Tibial nerve (tissue), 4 donors: ENCODE measurements around the gene GIPC2. TPM values are rescaled to one million over a fixed set of nuclear protein-coding genes. Genes with fewer than 3 reads are reported as not detected.

Experiments
- DNase-seq, 2 donors: peaks; one replicate each; pipeline ENCODE4 v3.0.0-alpha.2; 2019; ENCODE audit warnings: low spot score in 2 of 2
- H3K27ac ChIP-seq, 4 donors: fragments of 200-600 bp; sonication (generic) in 3 of 4; one replicate each; pipeline ENCODE4 v1.5.1; 2017 to 2019; ENCODE audit warnings: mild to moderate bottlenecking in 1 of 4
- H3K27me3 ChIP-seq, 2 donors: fragments of 200-600 bp; sonication (generic) in 1 of 2; one replicate each; pipeline versions ENCODE4 v1.5.1 to v1.6.0; 2017 to 2019
- H3K36me3 ChIP-seq, 3 donors: fragments of 200-600 bp; sonication (generic); one replicate each; pipeline ENCODE4 v1.5.1; 2018 to 2019
- H3K4me1 ChIP-seq, 4 donors: fragments of 200-600 bp; sonication (generic) in 3 of 4; one replicate each; pipeline ENCODE4 v1.5.1; 2017 to 2019
- H3K4me3 ChIP-seq, 4 donors: fragments of 200-600 bp; sonication (generic) in 3 of 4; one replicate each; pipeline ENCODE4 v1.5.1; 2017 to 2019; ENCODE audit warnings: mild to moderate bottlenecking in 1 of 4, moderate library complexity in 1 of 4
- H3K9me3 ChIP-seq, 4 donors: fragments of 200-600 bp; sonication (generic) in 3 of 4; one replicate each; pipeline ENCODE4 v1.5.1; 2017 to 2019
- EP300 ChIP-seq, 2 donors: sonication (generic); formaldehyde crosslinking; IDR thresholded peaks; one replicate each; pipeline ENCODE4 v1.6.1; 2017; ENCODE audit warnings: antibody characterized with exemption in 2 of 2, mild to moderate bottlenecking in 1 of 2
- POLR2A ChIP-seq, 2 donors: fragments of 450-650 bp; IDR thresholded peaks; one replicate each; pipeline ENCODE4 v1.6.1; 2017; ENCODE audit warnings: antibody characterized with exemption in 2 of 2, mild to moderate bottlenecking in 2 of 2, moderate library complexity in 2 of 2
- WGBS, 2 donors: methylation state at CpG; one replicate each; pipeline ENCODE4 v1.1.5; 2018; 5-methylcytosine and 5-hydroxymethylcytosine counted together
- total RNA-seq, 4 donors: library from RNA; depleted of rRNA; stranded (reverse); fragments of >200 nt; gene quantifications; one replicate each; pipeline ENCODE4 v1.1.0, GENCODE V29; 2016
- TF ChIP-seq, protein P1 (sequence below), 5 experiments: fragments of 200-600 bp in 3 of 5; fragments of 450-650 bp in 2 of 5; sonication (generic) in 3 of 5; IDR thresholded peaks; one replicate each; pipeline ENCODE4 v1.5.1; 2016 to 2019; ENCODE audit warnings: antibody characterized with exemption in 5 of 5, mild to moderate bottlenecking in 3 of 5, moderate library complexity in 2 of 5

The GIPC2 gene
- total RNA-seq, 4 donors from 2014 or later: 2.1 to 6.9 (median 3.7) TPM

DNA sequence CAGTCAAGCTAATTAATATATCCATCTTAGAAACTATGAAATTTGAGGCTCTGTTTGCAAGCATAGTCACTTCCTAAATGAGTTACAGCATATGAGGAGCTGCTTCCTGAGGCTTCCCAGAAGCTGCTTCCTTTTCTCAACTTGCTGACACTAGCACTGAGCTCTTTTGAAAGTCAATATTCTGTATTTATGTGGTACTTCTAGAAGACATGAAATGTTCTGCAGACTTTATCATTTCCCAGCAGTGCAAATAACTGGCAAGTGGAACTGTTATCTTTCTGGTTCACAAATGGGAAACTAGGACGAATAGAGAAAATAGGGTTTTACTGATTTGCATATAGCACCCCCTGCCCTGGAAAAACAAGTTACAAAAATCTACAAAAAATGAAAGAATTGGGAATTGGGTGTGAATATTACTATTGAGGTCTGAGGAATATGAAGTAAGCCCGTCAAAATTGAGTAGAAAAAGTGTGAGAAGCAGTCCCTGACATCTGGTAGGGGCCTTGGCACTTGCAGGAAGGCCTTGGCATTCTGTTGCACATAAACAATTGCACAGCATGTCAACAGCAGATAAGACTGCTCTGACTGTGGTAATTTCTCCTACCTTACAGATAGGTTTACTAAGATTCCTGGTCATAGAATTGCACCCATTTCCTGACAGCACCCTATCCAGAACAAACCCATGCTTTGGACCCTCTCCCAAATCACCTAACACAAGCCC, 7.1 kb downstream of the GIPC2 start:
- TF ChIP-seq POLR2A (IDR thresholded peaks at IDR 0.05) (no peak), EP300 (IDR thresholded peaks at IDR 0.05) (no peak)
- TF ChIP-seq, protein P1, sequence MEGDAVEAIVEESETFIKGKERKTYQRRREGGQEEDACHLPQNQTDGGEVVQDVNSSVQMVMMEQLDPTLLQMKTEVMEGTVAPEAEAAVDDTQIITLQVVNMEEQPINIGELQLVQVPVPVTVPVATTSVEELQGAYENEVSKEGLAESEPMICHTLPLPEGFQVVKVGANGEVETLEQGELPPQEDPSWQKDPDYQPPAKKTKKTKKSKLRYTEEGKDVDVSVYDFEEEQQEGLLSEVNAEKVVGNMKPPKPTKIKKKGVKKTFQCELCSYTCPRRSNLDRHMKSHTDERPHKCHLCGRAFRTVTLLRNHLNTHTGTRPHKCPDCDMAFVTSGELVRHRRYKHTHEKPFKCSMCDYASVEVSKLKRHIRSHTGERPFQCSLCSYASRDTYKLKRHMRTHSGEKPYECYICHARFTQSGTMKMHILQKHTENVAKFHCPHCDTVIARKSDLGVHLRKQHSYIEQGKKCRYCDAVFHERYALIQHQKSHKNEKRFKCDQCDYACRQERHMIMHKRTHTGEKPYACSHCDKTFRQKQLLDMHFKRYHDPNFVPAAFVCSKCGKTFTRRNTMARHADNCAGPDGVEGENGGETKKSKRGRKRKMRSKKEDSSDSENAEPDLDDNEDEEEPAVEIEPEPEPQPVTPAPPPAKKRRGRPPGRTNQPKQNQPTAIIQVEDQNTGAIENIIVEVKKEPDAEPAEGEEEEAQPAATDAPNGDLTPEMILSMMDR (IDR thresholded peaks at IDR 0.05): no peak
- Histone ChIP-seq H3K4me3 (no peak overlapping the region), H3K27me3 (peaks cover 0 to 3% of the 10 kb centered on the region in 2 donors), H3K27ac (no peak overlapping the region), H3K36me3 (no peaks in the 10 kb centered on the region), H3K4me1 (no peaks in the 10 kb centered on the region), H3K9me3 (no peaks in the 10 kb centered on the region)
- no peak for DNase-seq
- 57 to 64% methylated on average over 2 of the region's 2 CpGs for WGBS, 2 donors

DNA sequence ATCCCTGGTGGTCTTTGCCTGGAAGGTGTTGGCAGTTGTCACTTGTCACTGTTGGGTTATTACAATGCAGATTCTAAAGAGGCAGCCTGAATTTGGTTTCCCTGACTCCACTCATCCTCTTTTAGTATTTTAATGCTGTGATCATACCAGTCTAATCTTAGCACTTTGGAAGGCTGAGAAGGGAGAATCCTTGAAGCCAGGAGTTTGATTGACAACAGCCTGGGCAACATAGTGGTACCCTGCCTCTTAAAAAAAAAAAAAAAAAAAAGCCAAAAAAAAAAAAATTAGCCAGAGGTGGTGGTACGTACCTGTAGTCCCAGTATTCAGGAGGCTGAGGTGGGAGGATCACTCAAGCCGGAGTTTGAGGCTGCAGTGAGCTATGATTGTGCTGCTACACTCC, 7.7 kb downstream of the GIPC2 start:
- TF ChIP-seq POLR2A (IDR thresholded peaks at IDR 0.05): no peak
- TF ChIP-seq EP300 (IDR thresholded peaks at IDR 0.05): no peak
- TF ChIP-seq, protein P1 (IDR thresholded peaks at IDR 0.05): no peak
- Histone ChIP-seq H3K27ac (no peak overlapping the region), H3K27me3 (peaks cover 0 to 3% of the 10 kb centered on the region in 2 donors), H3K36me3 (no peaks in the 10 kb centered on the region), H3K9me3 (no peaks in the 10 kb centered on the region), H3K4me1 (no peaks in the 10 kb centered on the region), H3K4me3 (no peak overlapping the region)
- WGBS, 2 donors: 85 to 100% methylated on average over 2 of the region's 2 CpGs
- DNase-seq: no peak

DNA sequence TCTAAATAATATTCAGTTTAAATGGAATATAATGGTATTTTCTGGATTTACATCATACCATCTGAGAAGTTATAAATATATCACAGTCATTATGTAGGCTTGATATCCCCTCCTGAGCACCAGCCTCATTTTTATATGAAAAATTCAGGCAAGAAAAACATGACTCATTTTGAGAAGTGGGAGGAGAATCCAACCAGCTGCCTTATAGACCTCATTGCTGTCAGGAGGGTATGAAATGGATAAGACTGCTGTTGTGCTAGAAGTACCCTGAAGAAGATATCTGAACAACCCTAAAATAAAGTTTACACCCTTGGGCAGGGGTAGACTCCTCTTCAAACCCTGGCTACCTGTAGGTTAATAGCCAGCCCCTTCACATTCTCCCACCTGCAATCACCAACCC, 8.8 kb downstream of the GIPC2 start:
- Histone ChIP-seq H3K27ac (no peak overlapping the region), H3K4me3 (no peak overlapping the region), H3K27me3 (no peaks in the 10 kb centered on the region), H3K9me3 (no peaks in the 10 kb centered on the region), H3K36me3 (no peaks in the 10 kb centered on the region), H3K4me1 (no peaks in the 10 kb centered on the region)
- TF ChIP-seq, protein P1 (IDR thresholded peaks at IDR 0.05): no peak
- TF ChIP-seq POLR2A (IDR thresholded peaks at IDR 0.05): no peak
- TF ChIP-seq EP300 (IDR thresholded peaks at IDR 0.05): no peak
- no peak for DNase-seq

DNA sequence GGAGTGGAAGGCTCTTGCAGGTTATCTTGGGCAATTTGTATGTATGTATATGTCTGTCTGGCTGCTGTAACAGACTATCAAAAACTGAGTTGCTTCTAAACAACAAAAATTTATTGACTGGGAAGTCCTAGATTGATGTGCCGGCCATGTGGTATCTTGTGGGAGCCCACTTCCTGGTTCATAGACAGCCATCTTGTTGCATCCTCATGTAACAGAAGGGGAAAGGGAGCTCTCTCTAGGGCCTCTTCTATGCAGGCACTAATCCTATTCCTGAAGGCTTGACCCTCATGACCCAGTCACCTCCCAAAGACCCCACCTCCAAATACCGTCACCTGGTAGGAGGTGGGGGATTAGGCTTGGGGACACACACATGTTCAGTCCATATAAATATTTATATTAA, 9.2 kb downstream of the GIPC2 start:
- H3K4me3 ChIP-seq: no peak overlapping the region
- DNase-seq: no peak
- no peak for TF ChIP-seq EP300 (IDR thresholded peaks at IDR 0.05)
- TF ChIP-seq, protein P1 (IDR thresholded peaks at IDR 0.05): no peak
- TF ChIP-seq POLR2A (IDR thresholded peaks at IDR 0.05): no peak
- H3K9me3 ChIP-seq: no peaks in the 10 kb centered on the region
- H3K27ac ChIP-seq: no peak overlapping the region
- 40 to 50% methylated on average over 2 of the region's 2 CpGs for WGBS, 2 donors
- no peaks in the 10 kb centered on the region for H3K4me1 ChIP-seq
- H3K27me3 ChIP-seq: no peaks in the 10 kb centered on the region
- H3K36me3 ChIP-seq: no peaks in the 10 kb centered on the region

DNA sequence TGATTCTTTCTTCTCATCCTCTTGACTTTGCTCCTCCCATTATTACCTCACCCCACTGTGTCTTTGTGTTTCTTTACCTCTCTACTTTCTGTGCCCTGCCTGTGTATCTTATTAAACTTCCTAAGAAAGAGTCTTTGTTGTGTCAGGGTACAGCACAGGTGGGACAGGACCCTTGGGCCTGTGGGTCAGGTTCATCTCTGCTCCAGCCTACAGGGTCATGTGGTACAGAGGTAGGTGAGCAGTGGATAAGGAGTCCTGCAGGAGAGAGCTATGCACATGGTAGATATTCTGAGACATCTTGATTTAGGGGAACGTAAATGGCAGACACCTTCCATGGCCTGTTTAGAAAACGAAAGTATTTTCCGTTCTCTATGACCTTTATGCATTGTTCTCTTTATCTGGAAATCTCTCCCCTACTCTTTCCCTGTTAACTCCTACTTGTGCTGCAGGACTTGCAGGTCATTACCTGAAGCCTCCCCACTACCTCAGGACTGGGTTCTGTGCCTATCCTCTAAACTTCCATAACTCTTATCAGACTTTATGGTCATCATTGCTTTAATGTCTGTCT, 9.9 kb downstream of the GIPC2 start:
- DNase-seq: no peak
- WGBS, 2 donors: 53 to 55% methylated on average over 3 of the region's 3 CpGs
- H3K4me3 ChIP-seq: no peak overlapping the region

More for the DNA sequence above, 9.9 kb downstream of the GIPC2 start:
- no peaks in the 10 kb centered on the region for H3K27me3 ChIP-seq
- H3K27ac ChIP-seq: no peak overlapping the region
- H3K9me3 ChIP-seq: no peaks in the 10 kb centered on the region
- H3K4me1 ChIP-seq: no peaks in the 10 kb centered on the region
- no peaks in the 10 kb centered on the region for H3K36me3 ChIP-seq
- TF ChIP-seq POLR2A (IDR thresholded peaks at IDR 0.05) (no peak), EP300 (IDR thresholded peaks at IDR 0.05) (no peak)
- TF ChIP-seq, protein P1 (IDR thresholded peaks at IDR 0.05): no peak
